Left kidney (tissue), 8 donors: ENCODE results near the gene XNDC1N. TPM values are rescaled to one million over a fixed set of nuclear protein-coding genes. Genes with fewer than 3 reads are reported as not detected.
A peak's percentile ranks its signal among the peaks of the same experiment; 100 is the strongest.

Source experiments
- DNase-seq: peaks from one replicate; pipeline ENCODE4 v3.0.0-alpha.2; 2013
- long read RNA-seq, 8 donors: transcript quantifications; one replicate each; lab custom pipeline, GENCODE V29; 2026
- polyA plus RNA-seq: library from polyadenylated mRNA; unstranded; fragments of 120-200 nt; gene quantifications from one replicate; pipeline ENCODE4 v1.2.1, GENCODE V29; 2013; ENCODE audit not compliant: insufficient read length

The XNDC1N gene
- 10.4 TPM for polyA plus RNA-seq
- long read RNA-seq, donor 1, partial matches to known transcripts: 0 of 1 reads
- long read RNA-seq, donor 1, other reads (novel, unspliced or antisense): 0 of 1 reads
- long read RNA-seq, donor 2: 0 reads
- long read RNA-seq, donor 3: 0 reads
- long read RNA-seq, donor 4: 0 reads
- long read RNA-seq, donor 5: 0 reads
- long read RNA-seq, donor 6: 0 reads
- long read RNA-seq, donor 7: 0 reads
- long read RNA-seq, donor 8: 0 reads

GRCh38 chr11:71927820-71928736 lies at the start of gene XNDC1N:
XNDC1N (minus strand) TSS chr11:71928594; CDS start chr11:71923353, 5,241 bp downstream.
- peak; percentile 28 for DNase-seq

GRCh38 chr11:71977743-71978418 lies 49.5 kb upstream of the XNDC1N start:
- DNase-seq: peak; percentile 53

- DNase-seq: no peak
Observed at GRCh38 chr11:71977090-71977489, 48.7 kb upstream of the XNDC1N start.

- DNase-seq: no peak
Observed at GRCh38 chr11:71976551-71976950, 48.2 kb upstream of the XNDC1N start.

GRCh38 chr11:71971680-71972079 lies 43.3 kb upstream of the XNDC1N start:
- no peak for DNase-seq

- no peak for DNase-seq
Observed at GRCh38 chr11:71964641-71965040, 36.2 kb upstream of the XNDC1N start.

GRCh38 chr11:71963468-71963867 lies 35.1 kb upstream of the XNDC1N start:
- no peak for DNase-seq

GRCh38 chr11:71962428-71963038 lies 34.1 kb upstream of the XNDC1N start:
- no peak for DNase-seq

GRCh38 chr11:71955898-71956456 lies 27.6 kb upstream of the XNDC1N start:
- no peak for DNase-seq

- no peak for DNase-seq
Observed at GRCh38 chr11:71951741-71952310, 23.4 kb upstream of the XNDC1N start.

GRCh38 chr11:71949034-71949433 lies 20.6 kb upstream of the XNDC1N start:
- no peak for DNase-seq

- DNase-seq: peak; percentile 53
Observed at GRCh38 chr11:71948314-71949027, 20.1 kb upstream of the XNDC1N start.

- DNase-seq: no peak
Observed at GRCh38 chr11:71947498-71947897, 19.1 kb upstream of the XNDC1N start.

- no peak for DNase-seq
Observed at GRCh38 chr11:71946144-71946571, 17.8 kb upstream of the XNDC1N start.

- DNase-seq: no peak
Observed at GRCh38 chr11:71940561-71941219, 12.3 kb upstream of the XNDC1N start.

GRCh38 chr11:71937826-71938225 lies 9.4 kb upstream of the XNDC1N start:
- DNase-seq: no peak

GRCh38 chr11:71936825-71937224 lies 8.4 kb upstream of the XNDC1N start:
- no peak for DNase-seq

- no peak for DNase-seq
Observed at GRCh38 chr11:71935338-71935925, 7.0 kb upstream of the XNDC1N start.

GRCh38 chr11:71934213-71934612 lies 5.8 kb upstream of the XNDC1N start:
- no peak for DNase-seq
